Measurements from ENCODE around the gene TMEM203. TPM values are rescaled to one million over a fixed set of nuclear protein-coding genes. Genes with fewer than 3 reads are reported as not detected.
A peak's percentile ranks its signal among the peaks of the same experiment; 100 is the strongest.

Gene TMEM203
- total RNA-seq, 2 donors from 2014 or later: 19.3 to 27.3 TPM

- H3K27me3 Mint-ChIP-seq: peaks cover 21% of the 10 kb centered on the region
- peaks cover 5% of the 10 kb centered on the region for H3K4me1 Mint-ChIP-seq
- no peaks in the 10 kb centered on the region for H3K36me3 Mint-ChIP-seq (ENCODE audit: low read depth)
- no peak for ATAC-seq (replicated peaks)
- H3K9me3 Mint-ChIP-seq: no peaks in the 10 kb centered on the region
- no peak overlapping the region for H3K27ac Mint-ChIP-seq
- H3K4me3 Mint-ChIP-seq: no peak overlapping the region
Measured at GRCh38 chr9:137159105-137160053, 46.1 kb downstream of the TMEM203 start.

GRCh38 chr9:137158625-137159024 lies 46.8 kb downstream of the TMEM203 start:
- Mint-ChIP-seq H3K4me1 (peaks cover 5% of the 10 kb centered on the region), H3K4me3 (no peak overlapping the region), H3K36me3 (ENCODE audit: low read depth) (no peaks in the 10 kb centered on the region), H3K27ac (no peak overlapping the region), H3K9me3 (no peaks in the 10 kb centered on the region), H3K27me3 (peaks cover 21% of the 10 kb centered on the region)
- no peak for ATAC-seq (replicated peaks)

- Mint-ChIP-seq H3K27ac (no peak overlapping the region), H3K4me3 (peak overlapping the region; percentile 5)
Measured at GRCh38 chr9:137157618-137158415, 47.6 kb downstream of the TMEM203 start.

GRCh38 chr9:137156567-137157375 lies 48.7 kb downstream of the TMEM203 start:
- Mint-ChIP-seq H3K27ac (no peak overlapping the region), H3K9me3 (no peaks in the 10 kb centered on the region), H3K27me3 (peaks cover 19% of the 10 kb centered on the region), H3K36me3 (ENCODE audit: low read depth) (no peaks in the 10 kb centered on the region), H3K4me3 (peak overlapping the region; percentile 57), H3K4me1 (peaks cover 5% of the 10 kb centered on the region)
- peak; percentile 74 for ATAC-seq (replicated peaks)

More at GRCh38 chr9:137157618-137158415, 47.6 kb downstream of the TMEM203 start:
- Mint-ChIP-seq H3K36me3 (ENCODE audit: low read depth) (no peaks in the 10 kb centered on the region), H3K4me1 (peaks cover 5% of the 10 kb centered on the region), H3K9me3 (no peaks in the 10 kb centered on the region), H3K27me3 (peaks cover 19% of the 10 kb centered on the region)
- ATAC-seq (replicated peaks): no peak

Other genes starting within 250 kb of the TMEM203 start
- 1 to 10 TPM in 1 of 2 donors, not detected in 1; 1.3 TPM for gene PTGDS, start 228.1 kb downstream of the TMEM203 start, total RNA-seq
- under 1 TPM in 1 of 2 donors, not detected in 1; 0.11 TPM for gene LCNL1, start 222.7 kb downstream of the TMEM203 start, total RNA-seq
- 10 to 100 TPM; 31.1 to 49.1 TPM for gene PAXX, start 213.2 kb downstream of the TMEM203 start, total RNA-seq
- under 1 TPM in 1 of 2 donors, not detected in 1; 0.26 TPM for gene CLIC3, start 209.1 kb downstream of the TMEM203 start, total RNA-seq
- gene ABCA2, start 177.4 kb downstream of the TMEM203 start, total RNA-seq: 10 to 100 TPM; 43.0 to 63.9 TPM
- 10 to 100 TPM; 12.1 to 27.9 TPM for gene FUT7, start 173.6 kb downstream of the TMEM203 start, total RNA-seq
- gene NPDC1, start 159.5 kb downstream of the TMEM203 start, total RNA-seq: 10 to 100 TPM; 66.3 to 96.1 TPM
- gene ENTPD2, start 151.6 kb downstream of the TMEM203 start, total RNA-seq: under 1 TPM; 0.39 to 0.69 TPM
- gene SAPCD2, start 135.1 kb downstream of the TMEM203 start, total RNA-seq: 10 to 100 TPM in 1 of 2 donors, 1 to 10 TPM in 1; 5.6 to 21.9 TPM
- 10 to 100 TPM; 27.9 to 33.0 TPM for gene UAP1L1, start 128.1 kb downstream of the TMEM203 start, total RNA-seq
- 10 to 100 TPM; 38.2 to 67.6 TPM for gene MAN1B1, start 118.7 kb downstream of the TMEM203 start, total RNA-seq
- 100 to 1,000 TPM; 219 to 255 TPM for gene DPP7, start 90.9 kb downstream of the TMEM203 start, total RNA-seq
- gene GRIN1, start 66.5 kb downstream of the TMEM203 start, total RNA-seq: 1 to 10 TPM in 1 of 2 donors, under 1 TPM in 1; 0.06 to 1.2 TPM
- gene LRRC26, start 35.6 kb downstream of the TMEM203 start, total RNA-seq: not detected
- not detected for gene TMEM210, start 33.6 kb downstream of the TMEM203 start, total RNA-seq
- 10 to 100 TPM; 50.6 to 53.1 TPM for gene ANAPC2, start 17.1 kb downstream of the TMEM203 start, total RNA-seq
- gene SSNA1, start 17.0 kb downstream of the TMEM203 start, total RNA-seq: 10 to 100 TPM; 43.7 to 84.7 TPM
- gene TPRN, start 4.9 kb downstream of the TMEM203 start, total RNA-seq: 1 to 10 TPM; 5.5 to 9.4 TPM
- gene NDOR1, start 52 bp upstream of the TMEM203 start, total RNA-seq: 10 to 100 TPM; 20.5 to 40.2 TPM
- gene RNF208, start 16.6 kb upstream of the TMEM203 start, total RNA-seq: 1 to 10 TPM; 3.5 to 7.4 TPM
- gene CYSRT1, start 19.5 kb upstream of the TMEM203 start, total RNA-seq: under 1 TPM; 0.32 to 0.40 TPM
- gene RNF224, start 21.9 kb upstream of the TMEM203 start, total RNA-seq: under 1 TPM in 1 of 2 donors, not detected in 1; 0.17 TPM
- not detected for gene SLC34A3, start 25.3 kb upstream of the TMEM203 start, total RNA-seq
- gene TUBB4B, start 35.6 kb upstream of the TMEM203 start, total RNA-seq: 100 to 1,000 TPM; 232 to 372 TPM
- not detected for gene STPG3, start 45.6 kb upstream of the TMEM203 start, total RNA-seq
- gene NELFB, start 49.7 kb upstream of the TMEM203 start, total RNA-seq: 10 to 100 TPM; 43.6 to 78.0 TPM
- 10 to 100 TPM in 1 of 2 donors, 1 to 10 TPM in 1; 4.9 to 11.5 TPM for gene TOR4A, start 72.1 kb upstream of the TMEM203 start, total RNA-seq
- gene NRARP, start 96.6 kb upstream of the TMEM203 start, total RNA-seq: under 1 TPM; 0.66 to 0.86 TPM
- gene EXD3, start 217.5 kb upstream of the TMEM203 start, total RNA-seq: 1 to 10 TPM; 8.8 to 10.0 TPM
- gene NOXA1, start 217.7 kb upstream of the TMEM203 start, total RNA-seq: under 1 TPM; 0.39 to 0.58 TPM
- gene ENTPD8, start 235.7 kb upstream of the TMEM203 start, total RNA-seq: not detected